GM10266 (cell line): ENCODE measurements around the gene ASTL.

ENCODE experiments used
- DNase-seq: peaks from one replicate; pipeline ENCODE4 v3.0.0; 2012; ENCODE audit errors: extremely low spot score
- CTCF ChIP-seq: IDR thresholded peaks from 2 replicates; pipeline ENCODE4 v1.5.1; 2012; ENCODE audit warnings: mild to moderate bottlenecking, low read depth; ENCODE audit not compliant: control insufficient read depth, insufficient read depth; ENCODE audit errors: missing control alignments

The ASTL gene

GRCh38 chr2:96131152-96131812 is 7.0 kb downstream of the ASTL start:
- no peak for DNase-seq
- TF ChIP-seq CTCF = no peak

GRCh38 chr2:96130483-96130882 is 7.8 kb downstream of the ASTL start:
- no peak for TF ChIP-seq CTCF
- DNase-seq = no peak

- no peak for DNase-seq
- no peak for TF ChIP-seq CTCF
These were observed 8.7 kb downstream of the ASTL start for GRCh38 chr2:96129528-96130120.

- no peak for DNase-seq
- TF ChIP-seq CTCF = no peak
These were observed 9.8 kb downstream of the ASTL start for GRCh38 chr2:96128456-96128855.

- no peak for TF ChIP-seq CTCF
- DNase-seq = no peak
These were observed 13.7 kb downstream of the ASTL start for GRCh38 chr2:96124406-96125265.

- TF ChIP-seq CTCF = no peak
- no peak for DNase-seq
These were observed 14.4 kb downstream of the ASTL start for GRCh38 chr2:96123936-96124335.
